ENCODE measurements around the gene FRMD3.

The FRMD3 gene

GRCh38 chr9:83266331-83266665 is 271.9 kb downstream of the FRMD3 start:
- DNase-seq (ENCODE audit: low read depth in 1 of 2, low spot score in 1 of 2), result no peak
- in situ Hi-C loops (cut with HindIII; ENCODE audit: low pct_unique_long_range_greater_than_20kb, low sequenced_read_pairs), result no loop called here
- no peak for TF ChIP-seq JUND (IDR thresholded peaks at IDR 0.05; ENCODE audit: low read depth)

DNA sequence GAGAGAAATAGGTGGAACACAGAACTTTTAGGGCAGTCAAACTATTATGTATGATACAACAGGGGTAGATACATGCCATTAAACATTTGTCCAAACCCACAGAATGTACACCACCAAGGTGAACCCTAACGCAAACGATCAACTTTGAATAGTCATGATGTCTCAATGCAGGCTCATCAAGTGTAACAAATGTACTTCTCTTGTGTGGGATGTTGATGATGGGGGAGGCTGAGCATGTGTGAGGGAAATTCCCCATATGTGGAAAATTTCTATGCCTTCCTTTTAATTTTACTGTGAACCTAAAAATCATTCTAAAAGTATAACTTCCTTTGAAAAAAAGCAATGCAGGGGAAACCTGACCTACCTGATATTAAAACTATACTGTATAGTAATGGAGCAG is 273.9 kb downstream of the FRMD3 start:
- no peak for DNase-seq (ENCODE audit: low read depth in 1 of 2, low spot score in 1 of 2)
- in situ Hi-C loops (cut with HindIII; ENCODE audit: low pct_unique_long_range_greater_than_20kb, low sequenced_read_pairs), result no loop called here
- no peak for TF ChIP-seq JUND (IDR thresholded peaks at IDR 0.05; ENCODE audit: low read depth)

DNA sequence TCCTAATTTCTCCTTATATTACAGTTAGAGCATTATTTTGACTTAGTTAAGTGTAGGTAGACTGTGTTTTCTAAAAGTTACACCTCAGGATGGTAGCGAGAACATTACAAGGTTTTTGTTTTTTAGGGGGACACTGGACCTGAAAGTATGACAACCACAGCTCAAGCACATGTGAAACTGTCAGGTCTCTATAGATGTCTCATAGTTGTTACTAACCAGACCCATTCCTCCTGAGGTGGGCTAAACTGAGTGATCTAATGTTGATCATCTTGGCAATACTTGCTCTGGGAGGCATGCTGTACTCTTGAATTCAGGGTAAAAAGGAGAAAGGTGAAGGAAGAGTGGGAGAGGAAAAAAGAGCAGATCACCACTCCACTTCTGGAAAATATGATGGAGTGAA is 278.6 kb downstream of the FRMD3 start:
- in situ Hi-C loops (cut with HindIII; ENCODE audit: low pct_unique_long_range_greater_than_20kb, low sequenced_read_pairs), result no loop called here
- DNase-seq (ENCODE audit: low read depth in 1 of 2, low spot score in 1 of 2), result no peak
- TF ChIP-seq JUND (IDR thresholded peaks at IDR 0.05; ENCODE audit: low read depth), result no peak

- TF ChIP-seq JUND (IDR thresholded peaks at IDR 0.05; ENCODE audit: low read depth), result no peak
- no peak for DNase-seq (ENCODE audit: low read depth in 1 of 2, low spot score in 1 of 2)
- in situ Hi-C loops (cut with HindIII; ENCODE audit: low pct_unique_long_range_greater_than_20kb, low sequenced_read_pairs), result no loop called here
Measured at GRCh38 chr9:83257937-83258891, 280.0 kb downstream of the FRMD3 start.

- no peak for TF ChIP-seq JUND (IDR thresholded peaks at IDR 0.05; ENCODE audit: low read depth)
- in situ Hi-C loops (cut with HindIII; ENCODE audit: low pct_unique_long_range_greater_than_20kb, low sequenced_read_pairs), result no loop called here
- DNase-seq (ENCODE audit: low read depth in 1 of 2, low spot score in 1 of 2), result no peak
Measured at GRCh38 chr9:83247732-83248131, 290.5 kb downstream of the FRMD3 start.

- TF ChIP-seq JUND (IDR thresholded peaks at IDR 0.05; ENCODE audit: low read depth), result no peak
- in situ Hi-C loops (cut with HindIII; ENCODE audit: low pct_unique_long_range_greater_than_20kb, low sequenced_read_pairs), result no loop called here
- no peak for DNase-seq (ENCODE audit: low read depth in 1 of 2, low spot score in 1 of 2)
Measured at GRCh38 chr9:83245979-83246659, 292.1 kb downstream of the FRMD3 start.

DNA sequence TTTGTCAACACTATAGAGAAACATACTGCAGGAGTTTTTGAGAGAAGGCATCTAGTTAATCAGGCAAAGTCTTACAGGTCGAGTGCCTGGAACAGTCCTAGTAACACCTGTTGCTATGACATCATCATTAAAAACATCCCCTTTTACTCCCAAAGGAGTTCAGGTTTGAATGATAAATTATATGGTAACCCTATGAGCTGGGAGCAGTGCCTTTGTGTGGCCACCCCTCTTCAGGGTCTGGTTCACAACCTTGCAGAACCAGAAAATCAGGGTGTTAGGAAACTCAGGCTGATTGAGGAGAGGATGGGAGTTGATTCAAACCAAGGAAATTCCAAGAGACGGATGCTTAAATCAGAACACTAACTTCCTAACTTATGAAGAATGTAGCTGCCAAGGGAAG is 296.1 kb downstream of the FRMD3 start:
- peak in 1 of 2 experiments; percentile 52 for DNase-seq (ENCODE audit: low read depth in 1 of 2, low spot score in 1 of 2)
- in situ Hi-C loops (cut with HindIII; ENCODE audit: low pct_unique_long_range_greater_than_20kb, low sequenced_read_pairs), result no loop called here
- TF ChIP-seq JUND (IDR thresholded peaks at IDR 0.05; ENCODE audit: low read depth), result no peak

- DNase-seq (ENCODE audit: low read depth in 1 of 2, low spot score in 1 of 2), result no peak
- no peak for TF ChIP-seq JUND (IDR thresholded peaks at IDR 0.05; ENCODE audit: low read depth)
- in situ Hi-C loops (cut with HindIII; ENCODE audit: low pct_unique_long_range_greater_than_20kb, low sequenced_read_pairs), result no loop called here
Measured at GRCh38 chr9:83240671-83241070, 297.5 kb downstream of the FRMD3 start.

- no peak for TF ChIP-seq JUND (IDR thresholded peaks at IDR 0.05; ENCODE audit: low read depth)
- no peak for DNase-seq (ENCODE audit: low read depth in 1 of 2, low spot score in 1 of 2)
- in situ Hi-C loops (cut with HindIII; ENCODE audit: low pct_unique_long_range_greater_than_20kb, low sequenced_read_pairs), result no loop called here
Measured at GRCh38 chr9:83239747-83240146, 298.5 kb downstream of the FRMD3 start.

GRCh38 chr9:83238871-83239640 is 299.1 kb downstream of the FRMD3 start:
- peak in 1 of 2 experiments; percentile 12 for DNase-seq (ENCODE audit: low read depth in 1 of 2, low spot score in 1 of 2)
- in situ Hi-C loops (cut with HindIII; ENCODE audit: low pct_unique_long_range_greater_than_20kb, low sequenced_read_pairs), result no loop called here
- TF ChIP-seq JUND (IDR thresholded peaks at IDR 0.05; ENCODE audit: low read depth), result no peak

- no peak for DNase-seq (ENCODE audit: low read depth in 1 of 2, low spot score in 1 of 2)
- in situ Hi-C loops (cut with HindIII; ENCODE audit: low pct_unique_long_range_greater_than_20kb, low sequenced_read_pairs), result no loop called here
- TF ChIP-seq JUND (IDR thresholded peaks at IDR 0.05; ENCODE audit: low read depth), result no peak
Measured at GRCh38 chr9:83236029-83236696, 302.0 kb downstream of the FRMD3 start.

GRCh38 chr9:83235526-83235925 is 302.7 kb downstream of the FRMD3 start:
- TF ChIP-seq JUND (IDR thresholded peaks at IDR 0.05; ENCODE audit: low read depth), result no peak
- no peak for DNase-seq (ENCODE audit: low read depth in 1 of 2, low spot score in 1 of 2)
- in situ Hi-C loops (cut with HindIII; ENCODE audit: low pct_unique_long_range_greater_than_20kb, low sequenced_read_pairs), result no loop called here

Measured in T47D (cell line).